Measurements from ENCODE around the gene MAIP1. TPM values are rescaled to one million over a fixed set of nuclear protein-coding genes. Genes with fewer than 3 reads are reported as not detected.

The MAIP1 gene
- total RNA-seq, 4 donors from 2014 or later = 18.9 to 28.6 (median 25.9) TPM

DNA sequence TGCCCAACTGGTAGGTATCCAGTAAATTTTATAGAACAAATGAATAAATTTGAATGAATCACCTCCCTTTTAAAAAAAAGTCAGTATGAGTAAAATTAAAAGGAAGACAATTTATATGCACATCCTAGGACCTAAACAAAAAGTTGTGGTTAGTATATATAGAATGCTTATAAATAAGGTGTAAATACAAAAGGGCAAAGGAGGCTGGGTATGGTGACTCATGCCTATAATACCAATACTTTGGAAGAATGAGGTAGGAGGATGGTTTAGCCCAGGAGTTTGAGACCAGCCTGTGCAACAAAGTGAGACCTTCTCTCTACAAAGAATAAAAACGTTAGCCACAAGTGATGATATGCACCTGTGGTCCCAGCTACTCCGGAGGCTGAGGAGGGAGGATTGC lies 31.5 kb upstream of the MAIP1 start:
- H3K9me3 ChIP-seq = no peaks in the 10 kb centered on the region
- no peak for TF ChIP-seq CTCF (IDR thresholded peaks at IDR 0.05)
- TF ChIP-seq POLR2A (IDR thresholded peaks at IDR 0.05) = no peak
- no peak overlapping the region for H3K27ac ChIP-seq
- WGBS, 2 donors = 82 to 83% methylated on average over 2 of the region's 2 CpGs
- H3K27me3 ChIP-seq = no peaks in the 10 kb centered on the region
- intact Hi-C loops (cut with DNase I) = no loop called here
- no peak for DNase-seq
- H3K4me3 ChIP-seq (replicated peaks in 1 of 3) = no peak overlapping the region
- no peaks in the 10 kb centered on the region for H3K36me3 ChIP-seq
- H3K4me1 ChIP-seq = no peaks in the 10 kb centered on the region

GRCh38 chr2:199926806-199927205 lies 28.6 kb upstream of the MAIP1 start:
- no peaks in the 10 kb centered on the region for H3K27me3 ChIP-seq
- no peak for TF ChIP-seq POLR2A (IDR thresholded peaks at IDR 0.05)
- TF ChIP-seq CTCF (IDR thresholded peaks at IDR 0.05) = no peak
- DNase-seq = no peak
- H3K4me1 ChIP-seq = no peaks in the 10 kb centered on the region
- no peak overlapping the region for H3K4me3 ChIP-seq (replicated peaks in 1 of 3)
- intact Hi-C loops (cut with DNase I) = no loop called here
- H3K27ac ChIP-seq = no peak overlapping the region
- WGBS, 2 donors = 81 to 83% methylated on average over 1 of the region's 1 CpG
- no peaks in the 10 kb centered on the region for H3K36me3 ChIP-seq
- no peaks in the 10 kb centered on the region for H3K9me3 ChIP-seq

DNA sequence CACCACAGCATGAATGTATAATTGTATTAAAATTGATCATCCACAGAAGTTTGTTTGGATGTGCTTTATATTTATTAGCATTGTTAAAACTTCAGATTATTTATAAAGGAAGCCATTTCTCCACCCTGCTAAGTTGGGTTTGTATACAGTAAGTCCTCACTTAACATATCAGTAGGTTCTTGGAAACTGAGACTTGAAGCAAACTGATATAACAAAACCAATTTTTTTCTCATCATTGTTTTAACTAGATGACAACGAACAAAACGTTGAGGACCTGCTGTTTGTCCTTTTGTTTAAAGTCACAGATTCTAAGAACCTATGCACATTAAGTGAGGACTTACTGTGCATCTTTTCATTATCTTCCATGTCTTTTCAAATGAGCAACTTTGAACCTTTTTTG lies 27.2 kb upstream of the MAIP1 start:
- Histone ChIP-seq H3K4me1 (no peaks in the 10 kb centered on the region), H3K27ac (no peak overlapping the region), H3K9me3 (no peaks in the 10 kb centered on the region), H3K36me3 (peaks cover 13 to 14% of the 10 kb centered on the region in 2 donors), H3K4me3 (replicated peaks in 1 of 3) (no peak overlapping the region), H3K27me3 (no peaks in the 10 kb centered on the region)
- intact Hi-C loops (cut with DNase I) = no loop called here
- WGBS, 2 donors = 9 to 64% methylated on average over 2 of the region's 2 CpGs
- no peak for DNase-seq
- TF ChIP-seq CTCF (IDR thresholded peaks at IDR 0.05) = no peak
- no peak for TF ChIP-seq POLR2A (IDR thresholded peaks at IDR 0.05)

DNA sequence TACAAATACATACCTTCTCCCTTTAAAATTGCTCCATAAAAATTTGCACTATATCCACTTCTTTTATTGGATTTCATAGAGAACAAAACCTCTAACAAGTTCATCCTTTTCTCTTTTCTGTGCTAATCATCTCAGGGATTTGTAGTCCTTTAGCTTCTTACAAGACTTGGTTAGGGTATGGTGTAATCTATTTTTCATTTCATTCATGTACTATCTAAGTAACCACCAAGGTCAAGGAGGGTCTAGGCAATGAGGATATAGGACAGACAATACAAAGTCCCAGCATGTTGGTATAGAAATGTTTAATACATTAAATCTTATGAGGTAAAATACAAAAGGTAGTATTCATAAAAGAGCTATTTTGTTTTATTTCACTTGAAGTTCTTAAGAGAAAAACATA lies 26.8 kb upstream of the MAIP1 start:
- DNase-seq = no peak
- Histone ChIP-seq H3K27ac (no peak overlapping the region), H3K27me3 (no peaks in the 10 kb centered on the region), H3K36me3 (peaks cover 14 to 15% of the 10 kb centered on the region in 2 donors), H3K4me1 (no peaks in the 10 kb centered on the region), H3K4me3 (replicated peaks in 1 of 3) (no peak overlapping the region), H3K9me3 (no peaks in the 10 kb centered on the region)
- no peak for TF ChIP-seq POLR2A (IDR thresholded peaks at IDR 0.05)
- no peak for TF ChIP-seq CTCF (IDR thresholded peaks at IDR 0.05)
- intact Hi-C loops (cut with DNase I) = no loop called here

- 78 to 91% methylated on average over 2 of the region's 2 CpGs for WGBS, 2 donors
- no peak overlapping the region for H3K4me3 ChIP-seq (replicated peaks in 1 of 3)
- DNase-seq = no peak
- TF ChIP-seq CTCF (IDR thresholded peaks at IDR 0.05) (no peak), POLR2A (IDR thresholded peaks at IDR 0.05) (no peak)
- peaks cover 14 to 15% of the 10 kb centered on the region in 2 donors for H3K36me3 ChIP-seq
- intact Hi-C loops (cut with DNase I) = no loop called here
- no peaks in the 10 kb centered on the region for H3K9me3 ChIP-seq
- H3K4me1 ChIP-seq = no peaks in the 10 kb centered on the region
- no peaks in the 10 kb centered on the region for H3K27me3 ChIP-seq
- H3K27ac ChIP-seq = no peak overlapping the region
Observed at GRCh38 chr2:199929262-199929661, 26.1 kb upstream of the MAIP1 start.

All from thyroid gland (tissue), 4 donors.